GM21447 (cell line): Measurements from ENCODE around the gene GLI3.

Source experiments
- ATAC-seq: cut with Tn5 transposase; IDR thresholded peaks from one replicate; pipeline ENCODE4 v1.9.1; 2021; ENCODE audit not compliant: unreplicated experiment

The GLI3 gene

DNA sequence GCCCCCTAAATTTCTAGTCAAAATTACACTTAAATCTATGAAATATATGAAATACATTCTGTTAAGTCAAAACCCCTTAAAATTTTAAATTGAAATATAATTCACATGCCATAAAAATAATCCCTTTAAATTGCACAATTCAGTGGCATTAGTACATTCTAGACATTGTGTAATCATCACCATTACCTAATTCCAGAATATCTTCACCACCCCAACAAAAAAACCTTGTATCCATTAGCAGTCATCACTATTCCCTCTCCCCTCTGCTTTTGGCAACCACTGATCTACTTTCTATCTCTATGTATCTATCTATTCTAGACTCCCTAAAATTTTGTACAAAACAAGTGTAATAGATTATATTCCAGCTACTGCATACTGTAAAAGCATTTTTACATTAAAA is 261.2 kb downstream of the GLI3 start:
- ATAC-seq: no peak

- no peak for ATAC-seq
Measured at GRCh38 chr7:41974870-41975557, 262.0 kb downstream of the GLI3 start.

- no peak for ATAC-seq
Measured at GRCh38 chr7:41973202-41973730, 263.7 kb downstream of the GLI3 start.

GRCh38 chr7:41972776-41973175 is 264.2 kb downstream of the GLI3 start:
- no peak for ATAC-seq

DNA sequence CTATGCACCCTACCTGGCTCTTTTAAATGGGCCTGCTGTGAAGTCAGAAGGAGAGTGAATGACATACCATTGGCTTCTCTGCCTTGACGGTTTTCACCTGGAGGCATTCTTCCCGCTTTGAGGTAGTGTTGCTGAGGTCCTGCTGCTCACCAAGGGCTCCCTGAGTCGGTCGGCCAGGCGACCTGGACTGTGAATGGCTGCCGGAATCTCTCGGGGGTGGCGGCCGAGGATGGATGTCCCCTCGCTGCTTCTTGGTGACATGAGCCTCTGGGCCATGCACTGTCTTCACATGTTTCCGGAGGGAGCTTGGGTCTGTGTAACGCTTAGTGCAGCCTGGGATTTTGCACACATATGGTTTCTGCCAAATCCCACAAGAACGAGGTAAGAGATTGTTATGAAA is 264.7 kb downstream of the GLI3 start:
- ATAC-seq: no peak

DNA sequence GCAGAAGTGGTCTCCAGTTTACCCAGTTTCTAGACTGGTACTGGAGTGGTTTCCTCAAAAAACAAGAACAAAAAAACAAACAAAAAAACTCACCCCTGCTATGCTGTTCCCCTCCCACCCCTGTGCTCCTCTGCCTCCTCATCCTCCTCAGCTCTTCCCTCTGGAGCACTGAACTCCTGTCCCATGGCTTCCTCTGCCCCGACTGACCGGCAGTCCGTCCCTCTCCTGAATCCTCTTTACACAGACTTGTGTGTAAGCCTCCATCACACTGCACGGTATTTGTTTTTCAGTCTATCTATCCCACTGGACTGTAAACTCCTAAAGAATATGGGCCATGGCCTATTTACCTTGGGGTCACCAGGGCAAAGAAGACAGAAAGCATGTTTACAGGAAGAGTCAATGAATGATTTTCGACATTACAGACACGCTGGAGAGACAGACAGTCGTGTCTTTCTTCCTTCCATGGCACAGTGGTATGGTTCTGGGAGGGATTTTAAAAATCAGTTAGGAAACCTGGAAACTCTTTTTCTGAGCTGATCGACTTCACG is 265.3 kb downstream of the GLI3 start:
- no peak for ATAC-seq

- ATAC-seq: no peak
Measured at GRCh38 chr7:41970941-41971340, 266.1 kb downstream of the GLI3 start.

GRCh38 chr7:41969561-41970105 is 267.4 kb downstream of the GLI3 start:
- ATAC-seq: no peak

DNA sequence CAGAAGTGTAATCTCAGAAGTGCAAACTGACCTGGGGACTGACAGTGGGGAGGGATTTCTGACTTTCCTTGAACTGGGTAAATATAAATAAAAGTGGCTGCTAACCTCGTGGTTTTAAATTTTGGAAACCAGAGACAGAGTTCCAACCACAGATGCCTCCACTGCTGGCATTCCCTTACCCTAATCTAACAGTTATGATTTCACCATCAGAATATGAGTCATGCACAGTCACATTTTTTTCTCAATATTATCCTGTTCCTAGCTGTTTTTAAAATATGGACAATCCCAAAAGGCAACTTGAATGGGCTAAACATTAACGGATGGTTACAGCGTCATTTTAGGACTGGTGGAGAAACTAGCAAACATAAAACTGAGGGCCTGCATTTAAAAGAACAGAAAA is 269.9 kb downstream of the GLI3 start:
- no peak for ATAC-seq

- no peak for ATAC-seq
Measured at GRCh38 chr7:41965951-41966505, 271.0 kb downstream of the GLI3 start.

GRCh38 chr7:41964849-41965745 is 271.9 kb downstream of the GLI3 start:
- no peak for ATAC-seq

- no peak for ATAC-seq
Measured at GRCh38 chr7:41964183-41964753, 272.7 kb downstream of the GLI3 start.

DNA sequence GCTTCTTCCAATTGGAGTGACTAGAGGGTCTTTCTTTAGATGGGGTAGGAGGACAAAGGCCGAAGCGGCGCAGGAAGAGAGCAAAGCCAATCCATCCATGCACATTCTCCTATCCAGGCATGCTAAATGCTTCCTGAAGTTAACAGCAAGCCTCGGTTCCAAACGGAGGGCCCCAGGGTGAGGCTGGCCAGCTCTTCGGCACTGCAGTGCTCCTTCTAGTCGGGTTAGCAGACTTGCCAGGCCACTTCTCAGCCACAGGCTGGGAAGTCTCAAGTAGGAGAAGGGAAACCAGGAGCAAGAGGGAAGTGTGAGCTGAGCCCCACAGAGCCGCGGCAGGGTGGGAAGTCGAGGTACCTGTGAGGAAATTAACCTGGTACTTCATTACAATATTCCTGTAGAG is 280.3 kb downstream of the GLI3 start:
- no peak for ATAC-seq

DNA sequence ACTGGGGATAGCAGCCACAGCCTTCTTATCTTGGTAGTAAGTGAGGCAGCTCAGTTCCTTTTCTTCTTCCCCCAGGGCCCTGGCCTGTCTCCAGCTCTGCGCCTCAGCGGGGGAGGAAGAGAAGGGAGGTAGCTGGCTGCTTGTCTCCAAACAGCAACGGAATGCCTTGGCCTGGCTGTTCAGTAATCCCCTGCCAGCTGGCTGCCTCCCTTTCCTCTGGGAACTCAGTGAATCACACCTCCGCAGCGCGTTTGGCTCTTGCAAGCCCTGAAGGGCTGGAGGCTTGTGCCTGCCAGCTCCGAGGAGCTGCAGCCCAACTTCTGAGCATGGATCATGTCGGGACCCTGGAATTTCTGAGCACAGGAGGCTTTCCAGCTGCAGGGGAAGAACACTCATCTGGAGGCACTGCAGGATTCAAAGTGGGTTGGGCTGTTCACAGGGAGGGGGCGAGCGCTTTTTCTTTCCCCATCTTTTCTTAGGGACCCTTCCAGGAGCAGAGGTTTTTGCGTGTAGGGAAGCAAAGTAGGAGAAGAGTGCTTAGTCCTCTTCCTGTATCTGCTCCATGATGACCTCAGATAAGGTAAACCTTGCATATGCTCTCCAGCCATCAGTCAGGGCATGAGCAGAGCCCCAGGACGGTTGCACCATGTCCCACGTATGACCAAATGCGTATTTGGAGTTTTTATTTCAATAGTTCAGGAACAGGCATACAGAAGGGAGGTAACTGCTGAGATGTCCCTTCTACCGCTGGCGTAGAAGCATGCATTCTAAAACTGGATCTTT is 280.9 kb downstream of the GLI3 start:
- ATAC-seq: no peak

GRCh38 chr7:41955451-41955850 is 281.6 kb downstream of the GLI3 start:
- ATAC-seq: no peak

DNA sequence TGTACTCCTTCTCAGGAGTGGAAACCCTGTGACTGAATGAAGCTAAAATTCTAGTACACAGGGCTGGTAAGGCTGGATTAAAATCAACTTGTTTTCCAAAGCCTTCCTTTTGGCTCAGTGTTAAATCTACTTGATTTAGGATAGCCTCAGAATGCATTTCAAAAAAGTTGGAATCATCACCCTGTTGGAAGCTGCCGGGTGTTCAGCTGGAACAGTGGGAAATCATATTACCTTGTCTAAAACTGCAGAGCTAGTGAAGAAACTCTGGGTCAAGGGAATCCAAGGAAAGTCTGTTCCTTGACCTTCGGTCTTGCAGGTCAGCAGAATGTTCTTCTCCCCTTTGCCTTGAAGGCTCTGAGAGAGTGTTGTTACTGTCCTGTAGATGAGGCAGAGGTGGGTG is 282.0 kb downstream of the GLI3 start:
- ATAC-seq: no peak

GRCh38 chr7:41948503-41948902 is 288.5 kb downstream of the GLI3 start:
- no peak for ATAC-seq

- peak; percentile 90 for ATAC-seq
Measured at GRCh38 chr7:41943094-41943577, 293.9 kb downstream of the GLI3 start.

GRCh38 chr7:41942468-41943093 is 294.4 kb downstream of the GLI3 start:
- ATAC-seq: peak; percentile 11
